Heart left ventricle (tissue), 13 donors: Measurements from ENCODE around the gene CDC7.

Source experiments
- POLR2A ChIP-seq, 2 donors: fragments of 450-650 bp; IDR thresholded peaks; one replicate each; pipeline ENCODE4 v1.6.1; 2017; ENCODE audit warnings: antibody characterized with exemption in 2 of 2, mild to moderate bottlenecking in 2 of 2, moderate library complexity in 2 of 2
- TF ChIP-seq, protein P1 (sequence below), 12 donors: fragments of 200-600 bp; sonication (generic) in 4 of 12; IDR thresholded peaks; one replicate each; pipeline versions ENCODE4 v1.5.0 to v1.8.0; 2018 to 2022; ENCODE audit warnings: antibody characterized with exemption in 12 of 12, mild to moderate bottlenecking in 5 of 12
- donor health status: ischemic (EF 13 %, LVEDD 7.1; RV severe dilation, severe dysfunction).
- donor health status: DM: no; HTN: yes; CAD: no.
- donor health status: DM: no; HTN: no; CAD: no.
- donor health status: ischemic (EF 25% LVEDD 6.9; RV normal size, moderate dysfunction).
- donor health status: ischemic (EF 25% LVEDD 5.7; RV mildly dilated, moderate dysfunction).
- donor health status: ischemic (EF 35%, LVEDD 5.7; RV mildly dilated, moderate dysfunction).
- donor health status: nonischemic (EF 11% LVEDD 7.7; RV severe dilation, severe dysfunction).
- donor health status: DM: yes; HTN: yes; CAD: no.
- donor health status: PGD.
- donor health status: ischemic (EF 29% LVEDD 5.4; RV normal size, mild dysfunction).
- donor health status: nonischemic (EF 23%, LVEDD 6.1; RV moderate dilation, normal function).

DNA sequence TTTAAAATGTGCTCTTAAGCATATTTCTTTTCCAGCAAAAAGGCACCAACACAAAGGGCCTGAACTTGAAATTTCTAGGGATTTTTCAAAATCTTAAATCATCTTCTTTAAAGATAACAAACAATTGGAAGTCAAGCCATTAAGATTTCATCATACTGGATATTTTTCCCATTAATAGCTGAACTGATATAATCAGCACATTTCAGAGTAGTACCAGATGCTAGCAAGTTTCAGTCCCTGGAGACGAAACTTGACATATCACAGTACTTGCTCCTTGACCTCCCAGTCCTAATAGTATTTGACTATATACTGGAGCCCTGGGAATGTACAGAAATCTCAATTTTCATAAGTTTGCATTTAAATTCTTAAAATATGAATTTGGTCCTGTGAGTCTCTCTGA is 10.2 kb upstream of the CDC7 start:
- TF ChIP-seq, protein P1, sequence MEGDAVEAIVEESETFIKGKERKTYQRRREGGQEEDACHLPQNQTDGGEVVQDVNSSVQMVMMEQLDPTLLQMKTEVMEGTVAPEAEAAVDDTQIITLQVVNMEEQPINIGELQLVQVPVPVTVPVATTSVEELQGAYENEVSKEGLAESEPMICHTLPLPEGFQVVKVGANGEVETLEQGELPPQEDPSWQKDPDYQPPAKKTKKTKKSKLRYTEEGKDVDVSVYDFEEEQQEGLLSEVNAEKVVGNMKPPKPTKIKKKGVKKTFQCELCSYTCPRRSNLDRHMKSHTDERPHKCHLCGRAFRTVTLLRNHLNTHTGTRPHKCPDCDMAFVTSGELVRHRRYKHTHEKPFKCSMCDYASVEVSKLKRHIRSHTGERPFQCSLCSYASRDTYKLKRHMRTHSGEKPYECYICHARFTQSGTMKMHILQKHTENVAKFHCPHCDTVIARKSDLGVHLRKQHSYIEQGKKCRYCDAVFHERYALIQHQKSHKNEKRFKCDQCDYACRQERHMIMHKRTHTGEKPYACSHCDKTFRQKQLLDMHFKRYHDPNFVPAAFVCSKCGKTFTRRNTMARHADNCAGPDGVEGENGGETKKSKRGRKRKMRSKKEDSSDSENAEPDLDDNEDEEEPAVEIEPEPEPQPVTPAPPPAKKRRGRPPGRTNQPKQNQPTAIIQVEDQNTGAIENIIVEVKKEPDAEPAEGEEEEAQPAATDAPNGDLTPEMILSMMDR (IDR thresholded peaks at IDR 0.05) = no peak
- TF ChIP-seq POLR2A (IDR thresholded peaks at IDR 0.05) = no peak
